GM18861 (cell line): ENCODE results near the gene ATXN7L1.

Experiments used
- ATAC-seq: cut with Tn5 transposase; IDR thresholded peaks from one replicate; pipeline ENCODE4 v1.9.1; 2021; ENCODE audit not compliant: unreplicated experiment

ATXN7L1 gene

GRCh38 chr7:105653441-105654005, 222.9 kb downstream of the ATXN7L1 start:
- no peak for ATAC-seq

GRCh38 chr7:105652359-105652993, 223.9 kb downstream of the ATXN7L1 start:
- peak; percentile 87 for ATAC-seq

- ATAC-seq = no peak
Measured at GRCh38 chr7:105651798-105652197, 224.6 kb downstream of the ATXN7L1 start.

GRCh38 chr7:105650382-105650970, 225.9 kb downstream of the ATXN7L1 start:
- no peak for ATAC-seq

- ATAC-seq = no peak
Measured at GRCh38 chr7:105649727-105650381, 226.5 kb downstream of the ATXN7L1 start.

GRCh38 chr7:105648561-105649401, 227.6 kb downstream of the ATXN7L1 start:
- no peak for ATAC-seq

- ATAC-seq = no peak
Measured at GRCh38 chr7:105647591-105647990, 228.8 kb downstream of the ATXN7L1 start.

GRCh38 chr7:105644937-105645336, 231.5 kb downstream of the ATXN7L1 start:
- ATAC-seq = no peak

- no peak for ATAC-seq
Measured at GRCh38 chr7:105643851-105644250, 232.5 kb downstream of the ATXN7L1 start.

GRCh38 chr7:105643384-105643783, 233.0 kb downstream of the ATXN7L1 start:
- no peak for ATAC-seq

- ATAC-seq = no peak
Measured at GRCh38 chr7:105642264-105642663, 234.1 kb downstream of the ATXN7L1 start.

- ATAC-seq = no peak
Measured at GRCh38 chr7:105640956-105641810, 235.2 kb downstream of the ATXN7L1 start.

- no peak for ATAC-seq
Measured at GRCh38 chr7:105639667-105640493, 236.5 kb downstream of the ATXN7L1 start.

GRCh38 chr7:105638902-105639495, 237.4 kb downstream of the ATXN7L1 start:
- no peak for ATAC-seq

- ATAC-seq = no peak
Measured at GRCh38 chr7:105638334-105638733, 238.1 kb downstream of the ATXN7L1 start.

GRCh38 chr7:105637755-105638154, 238.6 kb downstream of the ATXN7L1 start:
- ATAC-seq = no peak

GRCh38 chr7:105636982-105637381, 239.4 kb downstream of the ATXN7L1 start:
- ATAC-seq = no peak

- no peak for ATAC-seq
Measured at GRCh38 chr7:105635197-105635596, 241.2 kb downstream of the ATXN7L1 start.

GRCh38 chr7:105625986-105626385, 250.4 kb downstream of the ATXN7L1 start:
- no peak for ATAC-seq
